Measurements from ENCODE around the gene TEC. TPM values are rescaled to one million over a fixed set of nuclear protein-coding genes. Genes with fewer than 3 reads are reported as not detected.

The TEC gene
- total and polyA plus RNA-seq, 9 of the 15 experiments (the other 6 are each of a cell fraction or from before 2014, with no cell fraction given): 5.3 to 14.7 (median 8.8) TPM

GRCh38 chr4:48175328-48175727 lies 94.3 kb downstream of the TEC start:
- Histone ChIP-seq H3K9ac (ENCODE audit: insufficient read depth in 1 of 2, low read depth in 2 of 2, low read length in 2 of 2) (no peak overlapping the region), H3K27me3 (ENCODE audit: control insufficient read depth in 2 of 2, insufficient read depth in 2 of 2, low read length in 2 of 2) (no peaks in the 10 kb centered on the region), H3K4me3 (no peak overlapping the region), H3K4me1 (replicated peaks in 1 of 2; ENCODE audit: control insufficient read depth in 2 of 2, insufficient read depth in 2 of 2, low read length in 2 of 2) (peaks cover 0 to 17% of the 10 kb centered on the region in 2 experiments; a peak in 3 of 5 replicates), H2AFZ (ENCODE audit: low read depth, low read length) (no peak overlapping the region), H3K36me3 (ENCODE audit: control insufficient read depth, insufficient read depth, low read length) (no peaks in the 10 kb centered on the region; the same call in 1 of the 3 replicates), H3K79me2 (ENCODE audit: control insufficient read depth, insufficient read depth, low read length) (0 out of 3 replicates have a peak, but pooled peaks cover 2% of the 10 kb centered on the region), H3K4me2 (ENCODE audit: insufficient read depth, low read length) (no peak overlapping the region), H4K20me1 (replicated peaks; ENCODE audit: control insufficient read depth, insufficient read depth, low read length) (no peaks in the 10 kb centered on the region), H3K27ac (ENCODE audit: extremely low read depth, low read depth, low read length) (no peak overlapping the region), H3K9me1 (ENCODE audit: control insufficient read depth, insufficient read depth, low read length) (no peaks in the 10 kb centered on the region), H3K9me3 (replicated peaks; ENCODE audit: control insufficient read depth, insufficient read depth, low read depth, low read length) (no peaks in the 10 kb centered on the region)
- TF ChIP-seq ESRRA (IDR thresholded peaks at IDR 0.05; ENCODE audit: borderline replicate concordance, low read depth) (0 out of 2 replicates have a peak, but pooled peaks have one; percentile 40), PURB (CRISPR knock-in tag; IDR thresholded peaks at IDR 0.05; ENCODE audit: low read depth) (no peak)
- DNase-seq (ENCODE audit: extremely low read depth in 1 of 4, low spot score in 3 of 4) (no peak), FAIRE-seq (no peak), ATAC-seq (no peak)
- WGBS (ENCODE audit: insufficient coverage, low coverage, missing lambda C conversion rate): 62% methylated on average over 7 of the region's 7 CpGs
- in situ Hi-C loops (cut with MboI): no loop called here
- ChIA-PET POLR2A (interaction anchor here (1.0 to 1.1 kb wide), 2 partner anchors 13 to 28 kb away, joined by 3 to 4 read pairs; no protein-coding TSS in a partner anchor), CTCF (ENCODE audit: low intra/inter-chr PET ratio) (no interaction called here)
- intact Hi-C loops (cut with micrococcal nuclease): no loop called here
- no TSS peak for BruUV-seq (replicated peaks)

- FAIRE-seq (peak; percentile 86), DNase-seq (ENCODE audit: extremely low read depth in 1 of 4, low spot score in 3 of 4) (peak; percentile 41 to 82 (median 56)), ATAC-seq (peak; percentile 93)
- Histone ChIP-seq H3K9me1 (ENCODE audit: control insufficient read depth, insufficient read depth, low read length) (no peaks in the 10 kb centered on the region), H3K4me2 (ENCODE audit: insufficient read depth, low read length) (peak overlapping the region; percentile 30), H3K27ac (ENCODE audit: extremely low read depth, low read depth, low read length) (peak overlapping the region; percentile 82), H4K20me1 (replicated peaks; ENCODE audit: control insufficient read depth, insufficient read depth, low read length) (no peaks in the 10 kb centered on the region), H3K4me3 (no peak overlapping the region), H3K27me3 (ENCODE audit: control insufficient read depth in 2 of 2, insufficient read depth in 2 of 2, low read length in 2 of 2) (no peaks in the 10 kb centered on the region), H3K4me1 (replicated peaks in 1 of 2; ENCODE audit: control insufficient read depth in 2 of 2, insufficient read depth in 2 of 2, low read length in 2 of 2) (peaks cover 0 to 17% of the 10 kb centered on the region in 2 experiments; a peak in 3 of 5 replicates), H2AFZ (ENCODE audit: low read depth, low read length) (peak overlapping the region; percentile 46), H3K9me3 (replicated peaks; ENCODE audit: control insufficient read depth, insufficient read depth, low read depth, low read length) (no peaks in the 10 kb centered on the region), H3K79me2 (ENCODE audit: control insufficient read depth, insufficient read depth, low read length) (no peaks in the 10 kb centered on the region), H3K36me3 (ENCODE audit: control insufficient read depth, insufficient read depth, low read length) (peaks cover 4% of the 10 kb centered on the region; the same call in 2 of the 3 replicates), H3K9ac (ENCODE audit: insufficient read depth in 1 of 2, low read depth in 2 of 2, low read length in 2 of 2) (peak overlapping the region in 1 of 2 experiments; percentile 64; a peak in 3 of 4 replicates)
- WGBS (ENCODE audit: insufficient coverage, low coverage, missing lambda C conversion rate): 31% methylated on average over 6 of the region's 6 CpGs
- in situ Hi-C loops (cut with MboI): no loop called here
- no TSS peak for BruUV-seq (replicated peaks)
- ChIA-PET POLR2A (interaction anchor here (0.7 to 1.4 kb wide), 4 partner anchors 8 to 588 kb away, joined by 3 to 6 read pairs (median 4); no protein-coding TSS in a partner anchor), CTCF (ENCODE audit: low intra/inter-chr PET ratio) (no interaction called here)
- intact Hi-C loops (cut with micrococcal nuclease): no loop called here
- TF ChIP-seq, protein P1, sequence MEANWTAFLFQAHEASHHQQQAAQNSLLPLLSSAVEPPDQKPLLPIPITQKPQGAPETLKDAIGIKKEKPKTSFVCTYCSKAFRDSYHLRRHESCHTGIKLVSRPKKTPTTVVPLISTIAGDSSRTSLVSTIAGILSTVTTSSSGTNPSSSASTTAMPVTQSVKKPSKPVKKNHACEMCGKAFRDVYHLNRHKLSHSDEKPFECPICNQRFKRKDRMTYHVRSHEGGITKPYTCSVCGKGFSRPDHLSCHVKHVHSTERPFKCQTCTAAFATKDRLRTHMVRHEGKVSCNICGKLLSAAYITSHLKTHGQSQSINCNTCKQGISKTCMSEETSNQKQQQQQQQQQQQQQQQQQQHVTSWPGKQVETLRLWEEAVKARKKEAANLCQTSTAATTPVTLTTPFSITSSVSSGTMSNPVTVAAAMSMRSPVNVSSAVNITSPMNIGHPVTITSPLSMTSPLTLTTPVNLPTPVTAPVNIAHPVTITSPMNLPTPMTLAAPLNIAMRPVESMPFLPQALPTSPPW (CRISPR knock-in tag; IDR thresholded peaks at IDR 0.05): 0 out of 2 replicates have a peak, but pooled peaks have one; percentile 23
- TF ChIP-seq FOSL1 (tag; conservative IDR thresholded peaks at IDR 0.05) (peak; percentile 81), SMARCA4 (IDR thresholded peaks at IDR 0.05) (peak; percentile 66), MAFG (tag; conservative IDR thresholded peaks at IDR 0.05) (peak; percentile 97)
- TF ChIP-seq, protein P2, sequence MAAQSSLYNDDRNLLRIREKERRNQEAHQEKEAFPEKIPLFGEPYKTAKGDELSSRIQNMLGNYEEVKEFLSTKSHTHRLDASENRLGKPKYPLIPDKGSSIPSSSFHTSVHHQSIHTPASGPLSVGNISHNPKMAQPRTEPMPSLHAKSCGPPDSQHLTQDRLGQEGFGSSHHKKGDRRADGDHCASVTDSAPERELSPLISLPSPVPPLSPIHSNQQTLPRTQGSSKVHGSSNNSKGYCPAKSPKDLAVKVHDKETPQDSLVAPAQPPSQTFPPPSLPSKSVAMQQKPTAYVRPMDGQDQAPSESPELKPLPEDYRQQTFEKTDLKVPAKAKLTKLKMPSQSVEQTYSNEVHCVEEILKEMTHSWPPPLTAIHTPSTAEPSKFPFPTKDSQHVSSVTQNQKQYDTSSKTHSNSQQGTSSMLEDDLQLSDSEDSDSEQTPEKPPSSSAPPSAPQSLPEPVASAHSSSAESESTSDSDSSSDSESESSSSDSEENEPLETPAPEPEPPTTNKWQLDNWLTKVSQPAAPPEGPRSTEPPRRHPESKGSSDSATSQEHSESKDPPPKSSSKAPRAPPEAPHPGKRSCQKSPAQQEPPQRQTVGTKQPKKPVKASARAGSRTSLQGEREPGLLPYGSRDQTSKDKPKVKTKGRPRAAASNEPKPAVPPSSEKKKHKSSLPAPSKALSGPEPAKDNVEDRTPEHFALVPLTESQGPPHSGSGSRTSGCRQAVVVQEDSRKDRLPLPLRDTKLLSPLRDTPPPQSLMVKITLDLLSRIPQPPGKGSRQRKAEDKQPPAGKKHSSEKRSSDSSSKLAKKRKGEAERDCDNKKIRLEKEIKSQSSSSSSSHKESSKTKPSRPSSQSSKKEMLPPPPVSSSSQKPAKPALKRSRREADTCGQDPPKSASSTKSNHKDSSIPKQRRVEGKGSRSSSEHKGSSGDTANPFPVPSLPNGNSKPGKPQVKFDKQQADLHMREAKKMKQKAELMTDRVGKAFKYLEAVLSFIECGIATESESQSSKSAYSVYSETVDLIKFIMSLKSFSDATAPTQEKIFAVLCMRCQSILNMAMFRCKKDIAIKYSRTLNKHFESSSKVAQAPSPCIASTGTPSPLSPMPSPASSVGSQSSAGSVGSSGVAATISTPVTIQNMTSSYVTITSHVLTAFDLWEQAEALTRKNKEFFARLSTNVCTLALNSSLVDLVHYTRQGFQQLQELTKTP (IDR thresholded peaks at IDR 0.05; ENCODE audit: low read depth in 1 of 2, partially characterized antibody in 2 of 2): peak in 1 of 2 experiments; percentile 60
Observed at GRCh38 chr4:48173056-48173991, 96.3 kb downstream of the TEC start.

Measured in K562 (cell line).